GM12864 (cell line): ENCODE data around the gene PLCG2.

Source experiments
- DNase-seq: peaks from one replicate; pipeline ENCODE4 v3.0.0-alpha.2; 2011; ENCODE audit warnings: low read depth
- H3K4me3 ChIP-seq: 2 replicates; pipeline ENCODE4 v1.5.1; 2011; ENCODE audit warnings: mild to moderate bottlenecking, low read depth, low read length, control low read depth
- CTCF ChIP-seq: IDR thresholded peaks from 2 replicates; pipeline ENCODE4 v1.5.1; 2011; ENCODE audit warnings: low read depth, mild to moderate bottlenecking, moderate library complexity, low read length, control low read depth, inconsistent platforms; ENCODE audit errors: missing control alignments

PLCG2 gene

GRCh38 chr16:81780350-81780749 lies 1.3 kb downstream of the PLCG2 start:
- no peak for TF ChIP-seq CTCF
- peak overlapping the region; percentile 73 for H3K4me3 ChIP-seq
- DNase-seq = no peak

GRCh38 chr16:81782236-81782635 lies 3.1 kb downstream of the PLCG2 start:
- H3K4me3 ChIP-seq = peak overlapping the region; percentile 44; the same call in 1 of the 2 replicates
- no peak for DNase-seq
- no peak for TF ChIP-seq CTCF

- DNase-seq = no peak
- TF ChIP-seq CTCF = no peak
- H3K4me3 ChIP-seq = peak overlapping the region; percentile 27
These were observed 5.1 kb downstream of the PLCG2 start for GRCh38 chr16:81784072-81784795.

GRCh38 chr16:81785138-81785924 lies 6.2 kb downstream of the PLCG2 start:
- no peak for DNase-seq
- TF ChIP-seq CTCF = no peak
- peak overlapping the region; percentile 33 for H3K4me3 ChIP-seq

- no peak for TF ChIP-seq CTCF
- no peak for DNase-seq
- peak overlapping the region; percentile 33 for H3K4me3 ChIP-seq
These were observed 7.2 kb downstream of the PLCG2 start for GRCh38 chr16:81786321-81786720.

- no peak for TF ChIP-seq CTCF
- DNase-seq = no peak
- H3K4me3 ChIP-seq = peak overlapping the region; percentile 33; the same call in 1 of the 2 replicates
These were observed 7.8 kb downstream of the PLCG2 start for GRCh38 chr16:81786868-81787267.
